HG02870 (cell line): Measurements from ENCODE around the gene ADGB.

Experiments
- ATAC-seq: cut with Tn5 transposase; IDR thresholded peaks from one replicate; pipeline ENCODE4 v1.9.1; 2021; ENCODE audit warnings: mild to moderate bottlenecking, moderate library complexity; ENCODE audit not compliant: unreplicated experiment

ADGB gene

GRCh38 chr6:146628350-146628749, 29.6 kb downstream of the ADGB start:
- ATAC-seq: no peak

GRCh38 chr6:146634022-146634421, 35.2 kb downstream of the ADGB start:
- no peak for ATAC-seq

GRCh38 chr6:146635165-146635564, 36.4 kb downstream of the ADGB start:
- ATAC-seq: no peak

GRCh38 chr6:146636481-146636880, 37.7 kb downstream of the ADGB start:
- no peak for ATAC-seq

GRCh38 chr6:146642921-146643320, 44.1 kb downstream of the ADGB start:
- ATAC-seq: no peak

GRCh38 chr6:146650799-146651481, 52.2 kb downstream of the ADGB start:
- no peak for ATAC-seq

- no peak for ATAC-seq
Observed at GRCh38 chr6:146651482-146651863, 52.7 kb downstream of the ADGB start.

GRCh38 chr6:146657432-146657831, 58.7 kb downstream of the ADGB start:
- no peak for ATAC-seq

GRCh38 chr6:146664871-146665360, 66.1 kb downstream of the ADGB start:
- ATAC-seq: no peak

GRCh38 chr6:146666909-146667308, 68.1 kb downstream of the ADGB start:
- no peak for ATAC-seq

GRCh38 chr6:146670161-146670560, 71.4 kb downstream of the ADGB start:
- no peak for ATAC-seq

- no peak for ATAC-seq
Observed at GRCh38 chr6:146673069-146673468, 74.3 kb downstream of the ADGB start.

- no peak for ATAC-seq
Observed at GRCh38 chr6:146679386-146679785, 80.6 kb downstream of the ADGB start.

- no peak for ATAC-seq
Observed at GRCh38 chr6:146682919-146683318, 84.1 kb downstream of the ADGB start.

GRCh38 chr6:146689806-146690205, 91.0 kb downstream of the ADGB start:
- no peak for ATAC-seq

- no peak for ATAC-seq
Observed at GRCh38 chr6:146693342-146693741, 94.6 kb downstream of the ADGB start.

- ATAC-seq: no peak
Observed at GRCh38 chr6:146697921-146698320, 99.1 kb downstream of the ADGB start.

GRCh38 chr6:146700078-146700686, 101.4 kb downstream of the ADGB start:
- peak; percentile 78 for ATAC-seq

GRCh38 chr6:146701632-146702031, 102.9 kb downstream of the ADGB start:
- ATAC-seq: no peak

- ATAC-seq: no peak
Observed at GRCh38 chr6:146709036-146709622, 110.4 kb downstream of the ADGB start.

- no peak for ATAC-seq
Observed at GRCh38 chr6:146719387-146719786, 120.6 kb downstream of the ADGB start.

GRCh38 chr6:146739696-146740095, 140.9 kb downstream of the ADGB start:
- ATAC-seq: no peak
